Activated naive CD8-positive, alpha-beta T cell treated with anti-CD3 and anti-CD28 coated beads for 36 hours (primary cell): ENCODE measurements around the gene RNF148. TPM values are rescaled to one million over a fixed set of nuclear protein-coding genes. Genes with fewer than 3 reads are reported as not detected.

ENCODE experiments used
- DNase-seq: peaks from one replicate; pipeline ENCODE4 v3.0.0; 2021
- H3K27ac Mint-ChIP-seq: one replicate; pipeline ENCODE4 v1.8.0; 2022; ENCODE audit warnings: mild to moderate bottlenecking, moderate library complexity, mixed read lengths
- H3K27me3 Mint-ChIP-seq: one replicate; pipeline ENCODE4 v1.8.0; 2022; ENCODE audit warnings: mild to moderate bottlenecking, mixed read lengths
- H3K36me3 Mint-ChIP-seq: one replicate; pipeline ENCODE4 v1.8.0; 2021; ENCODE audit warnings: mild to moderate bottlenecking, mixed read lengths
- H3K4me1 Mint-ChIP-seq: one replicate; pipeline ENCODE4 v1.8.0; 2021; ENCODE audit warnings: mixed read lengths
- H3K4me3 Mint-ChIP-seq: one replicate; pipeline ENCODE4 v1.8.0; 2022; ENCODE audit warnings: mild to moderate bottlenecking, moderate library complexity, mixed read lengths
- H3K9me3 Mint-ChIP-seq: one replicate; pipeline ENCODE4 v1.8.0; 2022; ENCODE audit warnings: mixed read lengths
- total RNA-seq, 2 experiments: library from RNA; stranded (reverse); gene quantifications; one replicate each; pipeline ENCODE4 v1.2.3, GENCODE V29; 2021

Gene RNF148, protein sequence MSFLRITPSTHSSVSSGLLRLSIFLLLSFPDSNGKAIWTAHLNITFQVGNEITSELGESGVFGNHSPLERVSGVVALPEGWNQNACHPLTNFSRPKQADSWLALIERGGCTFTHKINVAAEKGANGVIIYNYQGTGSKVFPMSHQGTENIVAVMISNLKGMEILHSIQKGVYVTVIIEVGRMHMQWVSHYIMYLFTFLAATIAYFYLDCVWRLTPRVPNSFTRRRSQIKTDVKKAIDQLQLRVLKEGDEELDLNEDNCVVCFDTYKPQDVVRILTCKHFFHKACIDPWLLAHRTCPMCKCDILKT
- not detected for total RNA-seq

DNA sequence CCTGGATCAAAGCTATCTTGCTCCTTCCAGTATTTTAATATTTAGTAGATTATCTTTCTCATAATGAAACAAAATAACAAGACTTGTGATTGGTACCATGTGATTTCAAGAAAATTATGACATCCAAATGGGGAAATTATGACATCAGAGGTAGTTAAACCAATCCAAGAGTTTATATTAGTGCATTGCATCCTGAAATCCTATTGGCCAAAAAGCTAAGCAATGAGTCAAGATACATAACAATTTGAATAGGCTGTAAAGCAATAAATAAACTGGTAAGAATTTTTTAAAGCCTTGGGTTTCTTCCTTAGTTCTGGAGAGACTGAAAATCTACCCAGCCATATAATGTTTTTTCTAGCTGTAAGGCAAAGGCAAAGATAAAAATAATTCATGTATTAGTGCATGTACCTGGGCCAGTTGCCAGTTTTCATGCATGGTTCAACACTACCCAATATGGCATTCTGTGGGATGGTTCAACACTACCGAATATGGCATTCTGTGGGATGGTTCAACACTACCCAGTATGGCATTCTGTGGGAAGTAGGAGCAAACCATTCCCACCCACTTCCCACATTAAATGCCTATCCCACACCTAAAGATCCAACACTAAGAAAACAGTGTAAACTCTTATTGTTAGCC, at the start of gene RNF148:
Gene RNF148, minus strand, starts transcription at position 51 of the 639 bp plus-strand sequence. CDS start 172 bp downstream, outside the sequence.
- no peaks in the 10 kb centered on the region for H3K27me3 Mint-ChIP-seq
- no peaks in the 10 kb centered on the region for H3K36me3 Mint-ChIP-seq
- H3K9me3 Mint-ChIP-seq: peaks cover 11% of the 10 kb centered on the region
- H3K4me3 Mint-ChIP-seq: no peak within 1 kb of the TSS
- DNase-seq: no peak
- H3K27ac Mint-ChIP-seq: no peak within 1 kb of the TSS
- H3K4me1 Mint-ChIP-seq: no peaks in the 10 kb centered on the region

DNA sequence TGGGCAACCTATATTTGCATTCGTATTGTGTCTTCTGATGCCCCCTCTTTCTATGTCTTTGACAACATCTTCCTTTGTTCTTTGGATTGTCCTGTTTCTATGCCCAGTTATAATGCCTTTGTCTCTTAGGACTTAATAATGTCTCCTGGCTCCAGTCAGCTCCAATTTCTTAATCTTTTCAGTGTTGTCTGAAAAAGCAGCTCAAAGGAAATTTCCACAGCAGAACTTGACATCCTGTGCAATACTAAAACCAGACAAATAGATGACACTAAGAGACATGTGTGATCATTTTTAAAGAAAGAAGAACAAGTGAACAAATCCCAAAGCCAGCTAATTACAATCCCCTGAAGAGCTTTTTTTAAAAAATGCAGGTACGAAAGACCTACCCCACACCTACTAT, 47.7 kb upstream of the RNF148 start:
- no peak for DNase-seq
- no peaks in the 10 kb centered on the region for H3K4me1 Mint-ChIP-seq
- peaks cover 2% of the 10 kb centered on the region for H3K9me3 Mint-ChIP-seq
- H3K27ac Mint-ChIP-seq: no peak overlapping the region
- H3K27me3 Mint-ChIP-seq: no peaks in the 10 kb centered on the region
- H3K4me3 Mint-ChIP-seq: no peak overlapping the region
- no peaks in the 10 kb centered on the region for H3K36me3 Mint-ChIP-seq

DNA sequence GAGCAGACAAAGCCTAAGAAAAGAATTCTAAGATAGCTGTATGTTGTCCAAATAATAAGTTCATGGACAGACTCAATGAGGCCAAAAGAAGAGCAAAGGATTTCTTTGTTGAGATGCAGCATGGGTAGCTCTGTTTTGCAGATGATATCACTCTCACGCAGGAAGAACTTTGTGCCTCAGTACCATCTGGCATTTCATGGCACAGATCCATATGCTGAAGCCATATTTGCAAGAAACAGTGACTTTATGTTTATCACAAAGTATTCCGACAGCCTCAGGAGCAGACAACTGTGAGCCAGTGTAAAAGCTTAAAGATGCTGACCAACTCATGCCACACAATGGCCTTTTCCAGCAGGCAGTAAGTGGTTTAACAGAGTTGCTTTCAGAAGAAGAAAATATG, 45.5 kb upstream of the RNF148 start:
- DNase-seq: no peak
- Mint-ChIP-seq H3K9me3 (peaks cover 2% of the 10 kb centered on the region), H3K27ac (no peak overlapping the region), H3K36me3 (no peaks in the 10 kb centered on the region), H3K4me1 (no peaks in the 10 kb centered on the region), H3K27me3 (no peaks in the 10 kb centered on the region), H3K4me3 (no peak overlapping the region)

DNA sequence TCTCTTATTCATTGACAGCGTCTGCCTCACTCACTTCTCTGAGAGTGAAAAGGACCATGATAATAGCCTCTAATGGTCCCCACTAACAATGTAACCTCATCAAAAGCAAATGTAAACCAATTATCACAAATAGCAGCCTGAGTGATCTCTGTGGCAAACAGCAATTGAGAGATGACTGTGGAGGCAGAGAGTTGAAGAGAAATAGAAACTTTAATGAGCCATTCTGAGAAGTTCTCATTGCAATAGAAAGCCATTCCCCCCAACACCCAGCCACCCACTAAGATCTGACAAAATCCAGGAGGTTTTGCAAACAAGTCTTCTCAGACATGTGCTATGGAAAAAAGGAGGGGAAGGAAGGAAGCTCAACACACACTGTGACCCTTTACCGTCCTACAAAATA, 44.2 kb upstream of the RNF148 start:
- Mint-ChIP-seq H3K4me1 (no peaks in the 10 kb centered on the region), H3K36me3 (no peaks in the 10 kb centered on the region), H3K27ac (no peak overlapping the region), H3K27me3 (no peaks in the 10 kb centered on the region), H3K9me3 (peaks cover 2% of the 10 kb centered on the region), H3K4me3 (no peak overlapping the region)
- no peak for DNase-seq

DNA sequence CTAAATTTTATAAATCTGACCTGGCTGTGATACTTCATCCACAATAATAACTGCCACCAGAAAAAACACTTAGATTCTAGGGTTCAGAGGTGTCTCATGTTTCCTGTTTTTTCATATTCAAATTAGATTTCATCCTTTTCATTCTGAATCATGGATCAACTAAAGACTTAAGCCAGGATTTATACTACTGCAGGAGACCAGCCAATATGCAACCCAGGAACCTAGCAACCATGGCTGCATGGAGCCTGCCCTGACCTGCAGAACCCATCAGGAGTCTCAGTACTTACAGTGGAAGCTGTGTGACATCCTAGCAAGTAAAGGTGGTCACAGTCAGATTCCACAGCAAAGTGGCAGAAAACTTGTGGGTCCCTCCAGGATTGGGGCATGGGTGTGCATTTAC, 40.5 kb upstream of the RNF148 start:
- H3K27ac Mint-ChIP-seq: no peak overlapping the region
- no peaks in the 10 kb centered on the region for H3K4me1 Mint-ChIP-seq
- H3K9me3 Mint-ChIP-seq: peaks cover 2% of the 10 kb centered on the region

DNA sequence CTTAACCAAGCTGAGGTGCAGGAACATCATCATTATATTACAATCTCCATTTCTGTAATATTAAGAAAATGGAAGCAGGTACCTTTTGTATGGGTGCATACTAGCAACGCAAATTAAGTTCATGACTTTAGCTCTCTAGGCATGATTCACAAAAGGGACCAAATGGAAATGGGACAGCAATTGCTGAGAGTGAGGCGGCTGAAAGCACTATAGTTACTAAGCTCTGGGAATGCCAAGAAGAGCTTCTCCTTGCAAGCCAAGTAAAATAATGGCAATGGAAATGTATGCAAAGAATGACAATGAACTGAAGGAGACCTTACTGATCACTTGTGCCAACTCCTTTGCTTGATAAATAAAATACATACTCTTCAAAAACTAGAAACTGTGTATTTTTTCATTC, 36.2 kb upstream of the RNF148 start:
- Mint-ChIP-seq H3K36me3 (no peaks in the 10 kb centered on the region), H3K27me3 (no peaks in the 10 kb centered on the region), H3K4me1 (no peaks in the 10 kb centered on the region), H3K4me3 (no peak overlapping the region), H3K27ac (no peak overlapping the region), H3K9me3 (no peaks in the 10 kb centered on the region)
- no peak for DNase-seq

More for the DNA sequence above, 40.5 kb upstream of the RNF148 start:
- no peaks in the 10 kb centered on the region for H3K27me3 Mint-ChIP-seq
- DNase-seq: no peak
- H3K36me3 Mint-ChIP-seq: no peaks in the 10 kb centered on the region
- no peak overlapping the region for H3K4me3 Mint-ChIP-seq

DNA sequence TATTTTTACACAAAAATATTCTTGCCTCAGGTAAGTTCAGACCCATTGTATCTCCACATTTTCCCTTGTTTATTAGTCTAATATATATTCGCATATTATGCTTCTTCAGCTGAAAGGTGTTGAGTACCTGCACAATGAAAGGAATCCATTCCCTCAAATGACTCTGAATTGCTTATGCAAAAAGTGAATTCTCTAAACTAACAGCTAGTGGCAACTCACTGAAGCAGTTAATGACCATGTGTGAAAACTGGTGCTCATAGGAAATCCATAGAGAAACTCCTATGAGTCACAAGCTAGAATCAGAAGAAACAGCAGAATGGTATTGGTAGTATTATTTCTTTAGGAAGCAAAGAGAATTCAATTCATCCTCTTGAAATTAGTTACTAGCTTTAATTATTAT, 33.5 kb upstream of the RNF148 start:
- no peaks in the 10 kb centered on the region for H3K27me3 Mint-ChIP-seq
- H3K9me3 Mint-ChIP-seq: no peaks in the 10 kb centered on the region
- no peak overlapping the region for H3K27ac Mint-ChIP-seq
- H3K4me3 Mint-ChIP-seq: no peak overlapping the region
- H3K36me3 Mint-ChIP-seq: no peaks in the 10 kb centered on the region
- no peaks in the 10 kb centered on the region for H3K4me1 Mint-ChIP-seq
- no peak for DNase-seq

DNA sequence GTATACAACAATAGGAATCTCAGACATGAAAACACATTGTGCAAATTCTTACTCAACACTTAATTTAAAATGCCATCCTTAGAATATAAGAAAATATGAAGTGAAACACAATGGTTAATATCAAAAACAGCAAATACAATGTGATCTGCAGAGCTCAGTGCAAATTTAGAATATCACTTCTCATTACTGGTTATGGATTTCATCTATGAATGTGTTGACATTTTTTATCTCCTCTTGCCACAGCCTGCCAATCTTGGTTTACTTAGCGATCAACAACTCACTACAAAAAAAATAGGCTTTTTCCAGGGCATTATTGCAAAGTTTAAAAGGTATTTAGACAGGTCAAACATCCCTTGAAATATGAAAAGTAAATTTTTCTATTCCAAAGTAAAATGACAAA, 25.0 kb upstream of the RNF148 start:
- H3K9me3 Mint-ChIP-seq: no peaks in the 10 kb centered on the region
- H3K36me3 Mint-ChIP-seq: no peaks in the 10 kb centered on the region
- no peak overlapping the region for H3K4me3 Mint-ChIP-seq
- H3K4me1 Mint-ChIP-seq: no peaks in the 10 kb centered on the region
- H3K27ac Mint-ChIP-seq: no peak overlapping the region
- no peaks in the 10 kb centered on the region for H3K27me3 Mint-ChIP-seq
- no peak for DNase-seq

DNA sequence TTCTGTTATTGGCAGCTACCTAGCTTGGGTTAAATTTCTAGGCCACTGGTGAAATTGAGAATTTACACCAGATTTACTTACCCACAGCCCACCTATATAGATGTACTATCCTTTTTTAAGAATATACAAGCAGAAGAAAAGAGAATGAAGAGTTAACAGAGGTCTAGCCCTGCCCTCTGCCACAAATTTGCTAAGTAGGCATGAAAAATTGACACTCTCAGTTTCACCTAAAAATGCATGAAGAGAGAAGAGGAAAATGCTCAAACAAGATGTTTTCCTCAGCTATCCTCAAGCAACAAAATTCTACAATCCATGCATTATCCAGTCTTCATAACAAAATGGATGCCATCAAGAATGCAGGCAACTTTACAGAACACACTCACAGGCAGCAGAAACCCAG, 24.6 kb upstream of the RNF148 start:
- Mint-ChIP-seq H3K4me3 (no peak overlapping the region), H3K27ac (no peak overlapping the region), H3K36me3 (no peaks in the 10 kb centered on the region), H3K27me3 (no peaks in the 10 kb centered on the region), H3K4me1 (no peaks in the 10 kb centered on the region), H3K9me3 (no peaks in the 10 kb centered on the region)
- DNase-seq: no peak

DNA sequence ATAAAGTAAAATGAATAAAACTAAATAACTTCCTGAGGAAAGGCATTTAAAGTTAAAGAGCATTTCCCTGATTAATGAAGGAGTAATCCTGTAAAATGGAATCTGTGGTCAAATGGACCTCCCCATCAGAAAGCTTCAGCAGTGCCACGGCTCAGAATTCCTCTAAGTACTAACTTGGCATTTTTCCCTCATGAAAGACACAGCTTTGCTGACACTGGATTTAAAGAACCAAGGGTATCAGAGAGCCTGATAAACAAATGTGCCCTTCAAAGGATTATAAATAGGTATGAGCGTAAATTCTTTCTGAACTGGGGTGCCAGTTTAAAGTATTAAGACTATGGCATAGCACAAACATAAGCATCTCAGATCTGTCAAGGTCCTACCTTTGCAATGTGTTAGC, 24.2 kb upstream of the RNF148 start:
- H3K27me3 Mint-ChIP-seq: no peaks in the 10 kb centered on the region
- no peaks in the 10 kb centered on the region for H3K9me3 Mint-ChIP-seq
- no peaks in the 10 kb centered on the region for H3K4me1 Mint-ChIP-seq
- H3K27ac Mint-ChIP-seq: no peak overlapping the region
- no peaks in the 10 kb centered on the region for H3K36me3 Mint-ChIP-seq
- no peak for DNase-seq
- H3K4me3 Mint-ChIP-seq: no peak overlapping the region

DNA sequence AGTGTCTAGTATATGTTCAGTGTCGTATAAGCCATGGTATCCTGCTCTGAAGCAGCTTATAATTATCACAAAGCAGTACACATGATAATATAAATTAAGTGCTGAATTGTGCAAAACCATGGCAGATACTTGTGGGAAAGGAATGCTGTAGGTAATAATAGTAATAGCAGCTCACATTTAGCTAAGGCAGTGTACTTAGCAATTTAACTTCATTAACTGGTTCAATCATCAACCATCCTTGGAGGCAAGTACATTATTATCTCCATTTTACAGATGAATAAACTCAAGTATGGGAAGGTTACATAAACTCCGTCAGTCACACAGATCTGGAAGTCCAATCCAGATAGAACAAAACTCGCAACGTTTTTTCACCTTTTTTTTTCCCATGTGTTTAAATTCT, 21.6 kb upstream of the RNF148 start:
- Mint-ChIP-seq H3K9me3 (peaks cover 6% of the 10 kb centered on the region), H3K27ac (no peak overlapping the region), H3K4me1 (no peaks in the 10 kb centered on the region), H3K27me3 (no peaks in the 10 kb centered on the region), H3K36me3 (no peaks in the 10 kb centered on the region), H3K4me3 (no peak overlapping the region)
- DNase-seq: no peak

DNA sequence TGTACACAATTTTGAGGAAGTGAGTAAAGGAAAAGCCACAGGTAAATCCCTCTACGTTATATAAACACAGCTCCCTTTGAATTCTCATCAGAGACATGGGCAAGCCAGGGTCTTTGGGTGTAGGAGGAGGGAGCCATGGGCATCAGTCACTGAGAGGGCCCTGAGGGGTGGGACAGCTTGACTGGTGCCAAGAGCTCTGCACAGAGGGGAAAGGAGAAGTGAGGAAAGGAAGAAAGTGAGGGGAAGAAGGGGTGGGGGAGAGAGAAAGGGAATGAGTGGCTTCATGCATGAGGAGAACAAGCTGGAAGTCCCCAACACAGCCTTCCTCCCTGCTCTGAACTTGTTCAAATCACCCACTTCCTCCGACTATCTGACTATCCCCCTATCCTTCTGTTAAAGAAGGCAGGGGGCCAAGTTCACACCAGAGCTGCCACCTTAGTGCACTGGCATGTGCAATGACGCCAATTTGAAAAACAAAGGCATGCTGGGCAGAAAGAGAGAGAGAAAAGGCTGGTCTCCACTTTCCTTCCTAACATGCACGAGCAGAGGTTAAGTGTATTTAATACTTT, 16.4 kb upstream of the RNF148 start:
- no peaks in the 10 kb centered on the region for H3K27me3 Mint-ChIP-seq

DNA sequence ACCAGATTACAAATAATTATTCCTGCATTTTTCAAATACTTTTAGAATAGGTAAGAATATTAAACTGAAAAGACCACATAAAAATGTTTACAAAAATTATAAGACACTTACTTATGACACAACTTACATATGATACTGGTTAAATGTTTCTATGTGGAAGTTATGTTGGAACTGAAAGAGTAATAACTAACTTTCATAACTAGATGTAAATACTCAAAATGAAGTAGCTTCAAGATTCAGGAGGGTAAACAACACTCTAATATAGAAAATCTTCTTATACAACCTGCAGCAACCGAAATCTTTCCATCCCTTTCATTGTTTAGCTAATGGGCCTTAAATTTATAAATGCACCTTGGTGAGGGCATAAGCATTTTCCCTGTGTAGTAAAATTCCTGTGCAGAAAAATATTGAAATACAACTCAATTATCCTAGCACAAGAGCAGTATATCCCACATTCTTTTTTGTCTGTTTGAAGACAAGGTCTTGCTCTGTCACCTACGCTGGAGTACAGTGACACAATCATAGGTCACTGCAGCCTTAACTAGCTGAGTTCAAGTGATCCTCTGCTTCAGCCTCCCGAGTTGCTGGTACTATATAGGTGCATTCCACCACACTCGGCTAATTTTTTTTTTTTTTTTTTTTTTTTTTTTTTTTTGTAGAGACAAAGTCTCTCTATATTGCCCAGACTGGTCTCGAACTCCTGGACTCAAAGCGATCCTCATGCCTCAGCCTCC, 14.8 kb upstream of the RNF148 start:
- Mint-ChIP-seq H3K27ac (no peak overlapping the region), H3K9me3 (peaks cover 6% of the 10 kb centered on the region), H3K36me3 (no peaks in the 10 kb centered on the region), H3K4me3 (no peak overlapping the region), H3K27me3 (no peaks in the 10 kb centered on the region), H3K4me1 (no peaks in the 10 kb centered on the region)
- no peak for DNase-seq

More for the DNA sequence above, 16.4 kb upstream of the RNF148 start:
- DNase-seq: no peak
- Mint-ChIP-seq H3K9me3 (peaks cover 6% of the 10 kb centered on the region), H3K4me3 (no peak overlapping the region), H3K36me3 (no peaks in the 10 kb centered on the region), H3K4me1 (no peaks in the 10 kb centered on the region), H3K27ac (no peak overlapping the region)

DNA sequence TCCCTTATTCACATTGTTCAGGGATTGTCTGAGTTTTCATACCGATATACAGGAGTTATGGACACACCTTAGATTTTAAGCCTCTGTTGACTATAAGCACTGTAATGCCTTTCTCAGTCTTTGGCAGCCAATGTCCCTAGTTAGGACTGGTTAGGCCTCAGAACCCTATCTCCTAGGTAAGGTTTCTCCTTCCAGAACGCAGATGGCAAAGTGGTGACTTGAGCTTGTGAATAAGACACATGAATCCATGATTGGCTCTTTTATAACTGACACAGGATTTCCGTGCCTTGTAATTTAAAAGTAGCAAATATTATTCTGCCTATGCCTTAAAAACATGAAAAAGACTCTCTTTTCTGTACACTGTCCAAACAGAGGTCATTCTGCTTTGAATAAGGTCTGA, 12.5 kb upstream of the RNF148 start:
- Mint-ChIP-seq H3K9me3 (no peaks in the 10 kb centered on the region), H3K4me3 (no peak overlapping the region), H3K27ac (no peak overlapping the region), H3K36me3 (no peaks in the 10 kb centered on the region), H3K4me1 (no peaks in the 10 kb centered on the region), H3K27me3 (no peaks in the 10 kb centered on the region)
- DNase-seq: no peak

DNA sequence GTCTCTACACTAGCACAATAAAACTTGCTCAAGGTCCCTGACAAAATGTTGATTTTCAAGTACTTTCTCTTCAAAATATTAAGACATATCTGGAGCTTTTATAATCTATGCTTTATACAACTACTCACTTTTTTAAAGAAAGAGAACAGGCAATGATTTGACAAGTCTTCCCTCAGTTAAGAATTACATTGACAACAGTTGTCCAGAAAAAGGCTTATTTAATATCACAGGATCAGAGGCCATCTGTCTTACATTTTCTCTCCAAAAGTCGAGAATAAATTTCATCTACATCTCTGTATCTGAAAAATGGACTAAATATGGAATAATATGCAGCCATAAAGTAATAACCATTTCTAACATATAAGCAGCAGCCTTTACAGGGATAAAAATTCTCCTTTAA, 8.2 kb upstream of the RNF148 start:
- Mint-ChIP-seq H3K36me3 (no peaks in the 10 kb centered on the region), H3K27me3 (no peaks in the 10 kb centered on the region), H3K4me1 (no peaks in the 10 kb centered on the region), H3K4me3 (no peak overlapping the region), H3K27ac (no peak overlapping the region), H3K9me3 (no peaks in the 10 kb centered on the region)
- no peak for DNase-seq
